Gastroesophageal sphincter (tissue), 4 donors: ENCODE measurements around the gene FBLN1. TPM values are rescaled to one million over a fixed set of nuclear protein-coding genes. Genes with fewer than 3 reads are reported as not detected.

Source experiments
- ATAC-seq: fragments of 150-250 bp; one replicate; pipeline ENCODE4 v1.9.1; 2016; ENCODE audit warnings: mild to moderate bottlenecking, moderate library complexity
- H3K27ac ChIP-seq, 4 donors: fragments of 200-600 bp; sonication (generic) in 3 of 4; 1 replicate in 3 of 4; 2 replicates in 1 of 4; pipeline ENCODE4 v1.5.1; 2016 to 2019
- H3K27me3 ChIP-seq: fragments of 200-600 bp; sonication (generic); one replicate; pipeline ENCODE4 v1.5.1; 2019
- H3K36me3 ChIP-seq, 2 donors: fragments of 200-600 bp; sonication (generic); one replicate each; pipeline ENCODE4 v1.5.1; 2019; ENCODE audit warnings: control low read depth in 1 of 2
- H3K4me1 ChIP-seq, 3 donors: fragments of 200-600 bp; sonication (generic); 1 replicate in 2 of 3; 2 replicates in 1 of 3; pipeline ENCODE4 v1.5.1; 2016 to 2019; ENCODE audit warnings: control low read depth in 2 of 3
- H3K4me3 ChIP-seq, 2 donors: fragments of 200-600 bp; sonication (generic); one replicate each; pipeline ENCODE4 v1.5.1; 2019; ENCODE audit warnings: mild to moderate bottlenecking in 1 of 2, moderate library complexity in 1 of 2
- H3K9me3 ChIP-seq, 3 donors: fragments of 200-600 bp; sonication (generic); one replicate each; pipeline ENCODE4 v1.5.1; 2017 to 2019; ENCODE audit warnings: control low read depth in 2 of 3
- EP300 ChIP-seq: sonication (generic); formaldehyde crosslinking; IDR thresholded peaks from one replicate; pipeline ENCODE4 v1.6.1; 2017; ENCODE audit warnings: antibody characterized with exemption, mild to moderate bottlenecking
- POLR2A ChIP-seq, 2 donors: fragments of 450-650 bp; IDR thresholded peaks; one replicate each; pipeline ENCODE4 v1.6.1; 2017; ENCODE audit warnings: antibody characterized with exemption in 2 of 2, mild to moderate bottlenecking in 2 of 2, moderate library complexity in 1 of 2
- POLR2AphosphoS5 ChIP-seq: sonication (generic); formaldehyde crosslinking; IDR thresholded peaks from one replicate; pipeline ENCODE4 v1.6.1; 2017; ENCODE audit warnings: antibody characterized with exemption
- WGBS, 2 donors: methylation state at CpG; one replicate each; pipeline ENCODE4 v1.1.5; 2018; ENCODE audit warnings: low coverage in 1 of 2; 5-methylcytosine and 5-hydroxymethylcytosine counted together
- total RNA-seq, 4 donors: library from RNA; depleted of rRNA; stranded (reverse); fragments of >200 nt; gene quantifications; one replicate each; pipeline ENCODE4 v1.1.0, GENCODE V29; 2016
- TF ChIP-seq, protein P1 (sequence below), 4 experiments: fragments of 200-600 bp in 2 of 4; fragments of 450-650 bp in 2 of 4; sonication (generic) in 1 of 4; IDR thresholded peaks; one replicate each; pipeline ENCODE4 v1.5.1; 2017 to 2019; ENCODE audit warnings: antibody characterized with exemption in 4 of 4, mild to moderate bottlenecking in 2 of 4, moderate library complexity in 2 of 4

The FBLN1 gene
- total RNA-seq, 4 donors from 2014 or later, result 241 to 597 (median 382) TPM

DNA sequence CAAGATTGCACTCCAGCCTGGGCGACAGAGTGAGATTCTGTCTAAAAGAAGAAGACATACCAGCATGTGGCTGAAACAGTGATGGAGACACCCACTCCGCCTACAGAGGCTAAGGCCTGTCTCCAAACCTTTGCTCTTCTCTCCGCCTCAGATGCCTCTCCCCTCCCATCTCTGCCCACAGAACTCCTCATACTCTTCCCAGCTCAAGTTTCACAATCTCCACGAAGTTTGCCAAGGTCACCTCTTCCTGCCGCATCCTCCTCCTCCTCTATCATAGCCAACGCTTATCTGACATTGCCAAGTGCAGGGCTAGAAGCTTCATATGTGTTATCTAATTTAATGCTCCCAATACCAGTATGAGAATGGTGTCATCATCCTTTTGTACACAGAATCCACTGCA is 25.9 kb upstream of the FBLN1 start:
- Histone ChIP-seq H3K4me1 (peaks cover 0 to 18% (median 0%) of the 10 kb centered on the region in 3 donors), H3K4me3 (no peak overlapping the region), H3K27me3 (no peaks in the 10 kb centered on the region), H3K36me3 (no peaks in the 10 kb centered on the region), H3K9me3 (no peaks in the 10 kb centered on the region), H3K27ac (no peak overlapping the region)
- TF ChIP-seq EP300 (no peak), POLR2AphosphoS5 (no peak), POLR2A (IDR thresholded peaks at IDR 0.05) (no peak)
- TF ChIP-seq, protein P1, sequence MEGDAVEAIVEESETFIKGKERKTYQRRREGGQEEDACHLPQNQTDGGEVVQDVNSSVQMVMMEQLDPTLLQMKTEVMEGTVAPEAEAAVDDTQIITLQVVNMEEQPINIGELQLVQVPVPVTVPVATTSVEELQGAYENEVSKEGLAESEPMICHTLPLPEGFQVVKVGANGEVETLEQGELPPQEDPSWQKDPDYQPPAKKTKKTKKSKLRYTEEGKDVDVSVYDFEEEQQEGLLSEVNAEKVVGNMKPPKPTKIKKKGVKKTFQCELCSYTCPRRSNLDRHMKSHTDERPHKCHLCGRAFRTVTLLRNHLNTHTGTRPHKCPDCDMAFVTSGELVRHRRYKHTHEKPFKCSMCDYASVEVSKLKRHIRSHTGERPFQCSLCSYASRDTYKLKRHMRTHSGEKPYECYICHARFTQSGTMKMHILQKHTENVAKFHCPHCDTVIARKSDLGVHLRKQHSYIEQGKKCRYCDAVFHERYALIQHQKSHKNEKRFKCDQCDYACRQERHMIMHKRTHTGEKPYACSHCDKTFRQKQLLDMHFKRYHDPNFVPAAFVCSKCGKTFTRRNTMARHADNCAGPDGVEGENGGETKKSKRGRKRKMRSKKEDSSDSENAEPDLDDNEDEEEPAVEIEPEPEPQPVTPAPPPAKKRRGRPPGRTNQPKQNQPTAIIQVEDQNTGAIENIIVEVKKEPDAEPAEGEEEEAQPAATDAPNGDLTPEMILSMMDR (IDR thresholded peaks at IDR 0.05), result no peak
- ATAC-seq, result peak; percentile 26
- whole genome bisulfite sequencing, 2 donors, result 75 to 88% methylated on average over 2 to 5 of the region's 6 CpGs

DNA sequence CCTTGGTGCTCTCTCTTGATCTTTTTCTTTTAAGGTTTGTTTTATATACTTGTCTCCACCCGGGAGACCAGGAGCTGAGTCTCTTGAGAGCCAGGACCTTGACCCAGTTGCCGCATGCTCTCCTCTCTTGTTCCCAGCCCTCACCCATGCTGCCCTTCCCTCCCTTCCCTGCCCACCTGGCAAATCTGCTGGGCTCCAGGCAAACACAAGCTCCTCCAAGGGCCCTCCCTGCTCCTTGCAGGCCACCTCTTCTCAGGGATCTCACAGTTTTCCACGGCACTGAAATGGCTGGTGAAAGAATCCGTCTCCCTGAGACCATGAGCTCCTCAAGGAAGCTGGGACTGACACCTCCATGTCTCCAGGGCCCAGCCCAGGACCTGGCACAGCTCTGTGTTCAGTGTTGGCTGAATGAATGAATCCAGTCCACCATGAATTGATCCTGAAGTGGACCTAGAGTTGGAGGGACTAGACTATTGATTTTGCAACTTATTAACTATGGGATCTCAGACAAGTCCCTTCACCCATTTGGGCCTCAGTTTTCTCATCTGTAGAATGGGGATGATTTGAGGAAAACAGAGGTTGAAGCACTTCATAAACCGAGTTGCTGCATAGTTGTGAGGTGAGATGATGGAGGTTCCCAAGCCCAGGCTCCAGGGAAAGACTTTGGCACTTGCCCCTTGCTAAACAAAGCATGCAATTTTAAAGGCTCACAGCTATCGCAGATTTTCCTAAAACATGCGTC is 25.1 kb upstream of the FBLN1 start:
- ATAC-seq, result peak; percentile 3
- H3K36me3 ChIP-seq, result no peaks in the 10 kb centered on the region
- H3K27ac ChIP-seq, result no peak overlapping the region
- 92 to 93% methylated on average over 3 to 4 of the region's 7 CpGs for WGBS, 2 donors
- no peaks in the 10 kb centered on the region for H3K27me3 ChIP-seq
- TF ChIP-seq, protein P1 (IDR thresholded peaks at IDR 0.05), result no peak
- TF ChIP-seq POLR2A (IDR thresholded peaks at IDR 0.05) (no peak), EP300 (no peak), POLR2AphosphoS5 (no peak)
- H3K4me1 ChIP-seq, result peaks cover 0 to 18% (median 0%) of the 10 kb centered on the region in 3 donors
- no peak overlapping the region for H3K4me3 ChIP-seq
- no peaks in the 10 kb centered on the region for H3K9me3 ChIP-seq

DNA sequence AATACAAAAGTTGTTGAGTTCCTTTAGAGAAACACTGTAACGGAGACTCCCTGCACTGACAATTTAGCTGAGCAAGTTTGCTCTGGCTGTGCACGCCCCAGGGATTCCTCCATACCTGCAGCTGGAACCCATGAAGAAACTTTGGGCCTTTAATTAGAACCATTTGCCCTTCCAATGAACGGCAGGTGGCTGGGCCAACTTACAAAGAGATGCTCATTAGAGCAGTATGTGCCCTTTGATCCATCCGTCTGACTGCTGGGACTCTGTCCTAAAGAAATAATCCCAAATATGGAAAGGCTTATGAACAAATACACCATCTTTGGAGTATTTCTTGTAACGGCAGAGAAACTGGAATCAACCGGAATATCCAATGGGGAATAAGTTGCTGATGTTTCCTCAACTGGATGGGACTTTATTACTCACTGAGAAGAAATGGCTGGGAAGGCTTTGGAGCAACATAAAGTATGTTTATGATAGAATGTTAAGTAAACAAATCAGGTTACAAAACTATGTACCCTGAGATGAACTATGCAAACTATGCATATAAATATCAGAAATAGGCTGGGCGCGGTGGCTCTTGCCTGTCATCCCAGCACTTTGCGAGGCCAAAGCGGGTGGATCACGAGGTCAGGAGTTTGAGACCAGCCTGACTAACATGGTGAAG is 24.4 kb upstream of the FBLN1 start:
- Histone ChIP-seq H3K27me3 (no peaks in the 10 kb centered on the region), H3K27ac (no peak overlapping the region), H3K4me3 (no peak overlapping the region), H3K9me3 (no peaks in the 10 kb centered on the region), H3K36me3 (no peaks in the 10 kb centered on the region), H3K4me1 (peaks cover 0 to 18% (median 0%) of the 10 kb centered on the region in 3 donors)
- ATAC-seq, result peak; percentile 28
- no peak for TF ChIP-seq POLR2AphosphoS5
- TF ChIP-seq, protein P1 (IDR thresholded peaks at IDR 0.05), result no peak
- TF ChIP-seq POLR2A (IDR thresholded peaks at IDR 0.05), result no peak
- no peak for TF ChIP-seq EP300
- 78 to 80% methylated on average over 10 to 11 of the region's 11 CpGs for WGBS, 2 donors

DNA sequence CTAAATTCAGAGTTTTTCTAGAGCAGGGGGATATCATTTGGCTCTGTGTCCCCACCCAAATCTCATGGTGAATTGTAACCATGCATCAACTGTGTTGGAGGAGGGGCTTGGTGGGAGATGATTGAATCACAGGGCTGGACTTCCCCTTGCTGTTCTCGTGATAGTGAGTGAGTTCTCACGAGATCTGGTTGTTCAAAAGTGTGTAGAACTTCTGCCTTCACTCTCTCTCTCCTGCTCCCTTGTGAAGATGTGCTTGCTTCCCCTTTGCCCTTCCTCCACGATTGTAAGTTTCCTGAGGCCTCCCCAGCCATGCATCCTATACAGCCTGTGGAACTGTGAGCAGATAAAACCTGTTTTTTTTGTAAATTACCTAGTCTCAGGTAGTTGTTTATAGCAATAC is 22.0 kb upstream of the FBLN1 start:
- ATAC-seq, result no peak
- no peaks in the 10 kb centered on the region for H3K9me3 ChIP-seq
- H3K27ac ChIP-seq, result no peak overlapping the region
- 80 to 86% methylated on average over 1 to 3 of the region's 3 CpGs for WGBS, 2 donors
- H3K27me3 ChIP-seq, result no peaks in the 10 kb centered on the region
- no peaks in the 10 kb centered on the region for H3K36me3 ChIP-seq
- TF ChIP-seq POLR2A (IDR thresholded peaks at IDR 0.05), result no peak
- TF ChIP-seq, protein P1 (IDR thresholded peaks at IDR 0.05), result no peak
- no peak for TF ChIP-seq EP300
- no peak for TF ChIP-seq POLR2AphosphoS5
- H3K4me3 ChIP-seq, result no peak overlapping the region
- H3K4me1 ChIP-seq, result peaks cover 0 to 12% (median 0%) of the 10 kb centered on the region in 3 donors
